GM21737 (cell line): Measurements from ENCODE around the gene MAP1LC3A.

Experiments used
- ATAC-seq: cut with Tn5 transposase; IDR thresholded peaks from one replicate; pipeline ENCODE4 v1.9.1; 2021; ENCODE audit warnings: mild to moderate bottlenecking, moderate library complexity; ENCODE audit not compliant: unreplicated experiment

MAP1LC3A gene

DNA sequence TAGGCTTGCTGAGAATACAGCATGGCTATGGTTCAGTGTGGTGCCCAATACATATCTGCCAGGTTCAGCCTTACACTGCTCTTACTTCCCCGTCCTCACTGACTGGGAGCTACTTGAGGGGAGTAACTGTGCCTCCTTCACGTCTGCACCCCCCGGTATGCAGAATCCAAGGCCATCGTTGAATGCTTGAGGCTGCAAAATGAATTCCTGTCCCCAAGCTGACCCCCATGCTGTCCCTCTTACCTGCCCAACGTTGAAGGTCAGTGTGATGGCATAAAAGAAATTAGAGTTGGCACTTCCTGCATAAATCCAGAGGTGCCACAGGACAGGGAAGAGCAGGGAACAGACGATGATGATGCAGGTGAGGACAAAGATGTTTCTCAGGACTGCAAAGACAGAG lies 16.3 kb downstream of the MAP1LC3A start:
- no peak for ATAC-seq

DNA sequence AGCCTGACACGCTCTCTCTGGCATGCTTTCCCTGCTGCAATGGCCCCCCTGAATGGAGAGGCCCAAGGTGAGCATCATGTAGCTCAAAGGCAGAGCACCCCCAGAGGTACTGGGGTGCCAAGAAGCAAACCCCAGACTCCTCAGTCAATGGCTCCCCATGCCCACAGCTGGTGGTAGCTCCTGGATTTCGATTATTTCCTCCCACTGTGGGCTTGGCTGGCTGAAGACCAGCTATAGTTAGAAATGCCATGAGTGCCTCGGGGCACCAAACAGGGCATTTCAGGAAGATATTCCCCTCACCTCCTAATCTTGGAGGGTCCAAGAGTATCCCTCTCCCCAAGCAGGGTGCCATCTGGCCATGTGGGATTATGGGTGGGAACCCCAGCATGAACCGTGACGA lies 16.8 kb downstream of the MAP1LC3A start:
- no peak for ATAC-seq

DNA sequence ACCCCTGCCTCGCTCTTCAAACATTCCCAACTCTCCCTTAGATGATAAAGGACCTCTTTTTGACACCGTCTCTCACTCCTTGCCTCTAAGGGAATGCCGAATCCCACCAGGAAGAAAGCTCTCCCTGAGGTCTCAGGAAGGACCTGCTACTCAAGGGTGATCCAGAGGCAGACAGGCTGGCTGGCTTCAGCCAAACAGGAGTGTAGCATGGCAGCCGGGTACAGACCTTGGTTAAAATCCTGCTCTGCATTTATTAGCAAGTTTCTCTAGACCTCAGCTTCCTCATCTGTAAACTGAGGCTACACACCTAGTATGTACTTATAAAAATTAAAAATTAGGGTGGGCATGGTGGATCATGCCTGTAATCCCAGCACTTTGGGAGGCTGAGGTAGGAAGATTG lies 17.2 kb downstream of the MAP1LC3A start:
- ATAC-seq: no peak

DNA sequence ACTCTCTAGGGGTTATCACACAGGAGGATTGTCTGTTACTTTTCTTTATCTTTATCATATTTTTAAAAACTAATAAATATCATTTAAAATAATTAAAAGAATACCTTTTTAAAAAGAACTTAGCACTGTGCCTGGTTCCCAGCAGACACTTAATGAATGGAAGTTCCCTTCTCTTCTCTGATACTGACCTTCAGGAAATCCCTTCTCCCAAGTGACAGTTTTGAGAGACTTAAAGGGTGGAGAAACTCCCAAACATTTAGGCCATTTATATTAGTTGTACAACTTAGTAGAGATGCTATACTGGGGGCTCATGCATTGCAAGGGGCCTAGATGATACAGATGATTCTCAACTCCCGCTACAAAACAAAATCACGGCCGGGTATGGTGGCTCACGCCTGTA lies 18.5 kb downstream of the MAP1LC3A start:
- no peak for ATAC-seq

DNA sequence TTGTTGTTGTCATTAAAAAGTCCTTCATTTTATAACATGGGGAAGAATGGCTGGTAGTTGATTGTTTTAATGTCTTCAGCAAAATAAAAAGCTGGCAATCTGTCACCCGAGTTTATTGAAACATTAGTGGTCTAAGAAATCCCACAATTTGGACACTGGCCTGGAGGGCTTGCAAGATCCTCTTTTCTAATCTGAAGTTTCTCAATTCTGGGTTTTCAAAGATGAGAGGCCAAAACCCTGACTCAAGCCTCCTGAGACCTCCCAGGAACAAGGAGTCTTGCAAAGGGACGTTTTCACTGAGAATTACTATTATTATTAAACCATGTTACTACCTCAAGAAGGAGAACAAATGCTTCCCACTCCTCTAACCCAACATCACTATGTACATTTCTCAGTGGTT lies 19.5 kb downstream of the MAP1LC3A start:
- ATAC-seq: no peak

DNA sequence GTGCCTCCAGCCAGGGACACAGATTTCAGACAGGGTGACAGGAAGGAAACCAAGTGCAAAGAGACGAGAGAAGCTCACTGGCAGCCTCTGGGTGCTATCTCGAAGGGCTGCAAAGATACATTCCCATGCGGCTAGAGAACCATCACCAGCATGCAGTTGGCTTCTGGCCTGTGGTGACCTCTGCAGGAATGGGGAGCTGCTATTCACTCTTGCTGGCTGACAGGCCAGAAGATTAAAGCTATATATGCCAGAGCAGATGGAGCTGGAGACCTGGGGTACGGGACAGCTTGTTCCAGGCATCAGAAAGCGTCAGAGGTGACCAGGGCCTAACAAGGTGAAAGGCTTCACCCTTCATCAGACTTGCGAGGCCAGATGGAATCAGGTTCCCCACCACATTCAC lies 20.0 kb downstream of the MAP1LC3A start:
- no peak for ATAC-seq

DNA sequence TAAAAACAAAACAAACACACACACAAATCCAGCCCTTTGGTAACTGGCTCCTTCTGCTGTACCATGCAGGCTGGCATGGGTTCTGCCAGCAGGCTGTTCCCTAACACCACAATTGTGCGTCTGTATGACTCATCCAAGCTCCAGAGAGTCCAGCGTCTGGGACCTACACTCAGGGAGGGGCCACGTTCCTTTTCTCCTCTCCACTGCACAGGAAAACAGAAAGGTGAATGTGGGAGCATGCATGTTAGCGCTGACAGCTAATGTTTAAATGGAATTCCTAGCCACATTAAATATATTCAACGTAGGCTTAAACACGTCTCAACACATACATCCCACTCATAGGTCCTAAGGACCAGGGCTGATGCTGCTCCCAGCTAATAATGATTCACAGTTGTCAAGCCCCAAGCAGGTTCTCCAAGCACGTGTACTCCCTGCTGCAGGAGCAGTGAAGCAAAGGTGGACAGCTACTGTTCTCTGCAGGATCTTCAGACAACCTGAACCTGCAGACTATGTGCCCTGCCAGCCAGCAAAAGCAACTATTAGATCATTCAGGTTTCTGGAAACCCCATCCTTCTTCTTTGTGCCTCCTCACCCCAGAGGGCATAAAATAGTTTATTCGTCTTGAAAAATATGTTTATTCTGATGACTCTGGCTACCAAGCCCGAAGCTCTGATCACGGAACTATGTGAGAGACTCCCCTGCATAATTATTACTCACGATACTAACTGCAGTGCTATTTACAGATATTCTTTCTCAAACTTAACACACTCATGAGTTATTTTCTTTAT lies 20.9 kb downstream of the MAP1LC3A start:
- ATAC-seq: no peak

DNA sequence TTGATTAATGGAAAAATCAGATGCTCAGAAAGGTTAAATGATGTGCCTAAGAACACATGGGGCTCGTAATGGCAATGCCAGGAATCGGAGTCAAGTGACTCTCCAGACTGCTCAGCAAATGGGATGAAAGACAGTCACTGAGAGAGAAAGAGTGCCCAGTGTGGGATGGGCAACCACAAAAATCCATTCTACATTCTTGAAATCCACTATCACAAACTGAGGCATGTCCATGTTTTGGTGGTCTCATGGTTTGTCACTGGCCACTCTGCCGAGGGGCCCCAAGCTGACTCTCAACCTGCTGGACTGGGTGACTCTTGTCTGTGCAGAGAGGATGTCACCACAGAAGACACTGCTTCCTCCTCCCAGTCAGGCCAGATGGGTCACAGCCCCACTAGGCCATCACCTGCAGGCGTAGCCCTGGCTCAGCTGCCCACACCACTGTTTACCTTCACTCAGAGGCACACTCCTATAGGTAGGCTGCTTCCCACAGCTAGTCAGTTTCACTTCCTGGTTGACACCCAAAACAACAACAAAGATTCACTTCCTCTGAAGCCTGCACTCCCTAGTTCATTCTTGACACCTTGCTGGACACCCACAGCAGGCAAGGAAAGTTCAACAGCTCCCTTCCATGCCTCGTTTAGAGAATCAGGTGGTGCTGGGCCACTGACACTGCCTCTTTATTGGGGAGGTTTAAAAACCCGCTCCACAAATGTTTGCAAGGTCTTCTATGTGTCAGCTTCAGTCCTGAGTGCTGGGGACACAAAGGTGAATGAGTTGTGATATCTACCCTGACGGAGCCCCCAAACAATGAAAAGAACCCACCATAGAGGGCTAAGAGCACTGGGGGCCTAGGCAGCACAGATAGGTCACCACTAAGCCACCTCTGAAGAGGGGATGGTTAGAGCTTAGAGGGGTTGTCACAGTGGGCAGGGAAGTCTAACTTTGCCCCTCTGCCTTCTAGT lies 21.7 kb downstream of the MAP1LC3A start:
- ATAC-seq: peak; percentile 52

DNA sequence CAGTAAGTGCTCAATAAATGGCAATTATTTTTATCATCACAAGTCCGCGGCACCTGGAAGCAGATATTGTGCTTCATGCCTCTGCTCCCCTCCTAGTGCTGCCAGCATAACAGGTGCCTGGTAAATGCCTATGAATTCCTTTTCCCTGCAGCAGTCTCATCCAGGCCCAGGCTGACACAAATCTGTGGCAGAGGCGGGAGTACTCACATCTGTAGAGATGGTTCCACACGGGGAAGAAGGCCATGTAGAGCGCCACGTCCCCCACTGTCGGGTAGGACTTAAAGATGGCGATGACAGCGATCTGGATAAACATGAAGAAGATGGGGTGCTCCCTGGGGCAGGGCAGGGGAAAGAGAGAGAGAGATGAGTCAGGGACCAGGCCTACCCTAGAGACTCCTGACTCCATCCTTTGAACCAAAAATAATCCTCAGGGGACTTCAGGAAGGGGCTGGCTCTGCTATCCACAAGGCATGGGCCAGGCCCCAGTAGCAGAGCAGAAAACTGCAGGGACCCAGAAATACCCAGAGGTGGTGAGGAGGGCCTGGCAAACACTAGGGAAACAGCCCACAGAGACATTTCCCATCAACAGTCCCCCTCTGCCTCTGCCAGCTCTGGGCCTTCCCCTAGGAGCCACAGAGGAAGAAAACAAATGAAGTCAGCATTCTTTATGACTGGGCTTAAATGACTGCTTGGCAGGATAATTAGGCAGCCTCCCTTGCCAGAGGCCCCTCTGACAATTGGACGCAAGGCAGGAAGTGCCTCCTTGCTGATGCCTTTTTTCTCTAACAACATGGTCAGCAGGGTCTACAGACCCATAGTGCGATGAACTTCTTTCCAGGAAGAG lies 23.0 kb downstream of the MAP1LC3A start:
- ATAC-seq: no peak

DNA sequence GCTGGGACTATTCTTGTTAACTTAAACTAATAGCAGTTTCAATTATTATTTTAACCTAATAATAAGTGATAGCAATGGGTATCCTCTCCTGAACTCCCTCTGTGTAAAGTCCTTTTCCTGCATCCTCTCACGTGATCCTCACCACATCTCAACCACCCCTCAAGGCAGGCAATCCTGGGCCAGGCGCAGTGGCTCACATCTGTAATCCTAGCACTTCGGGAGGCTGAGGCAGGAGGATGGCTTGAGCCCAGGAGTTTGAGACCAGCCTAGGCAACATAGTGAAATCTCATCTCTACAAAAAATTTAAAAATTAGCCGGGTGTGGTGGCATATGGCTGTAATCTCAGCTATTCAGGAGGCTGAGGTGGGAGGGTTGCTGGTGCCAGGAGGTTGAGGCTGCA lies 23.7 kb downstream of the MAP1LC3A start:
- ATAC-seq: no peak

DNA sequence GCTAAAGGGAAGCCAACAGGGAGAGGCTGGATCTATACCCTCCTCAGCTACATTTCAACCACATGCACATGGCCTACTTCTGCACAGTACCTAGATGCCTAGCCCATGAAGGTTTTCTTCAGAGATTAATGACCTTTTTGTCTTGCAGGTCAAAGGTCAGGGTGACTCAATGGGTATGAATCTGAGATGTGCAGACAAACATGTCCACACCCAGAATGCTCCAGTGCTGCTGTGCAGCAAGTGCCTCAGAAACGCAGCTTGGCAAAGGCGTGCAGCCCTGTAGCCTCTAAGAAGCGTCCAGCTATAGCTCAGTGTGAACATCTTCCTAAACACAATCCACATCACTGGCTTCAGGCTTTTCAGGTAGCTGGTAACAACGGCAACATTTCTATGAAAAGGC lies 24.4 kb downstream of the MAP1LC3A start:
- ATAC-seq: no peak

DNA sequence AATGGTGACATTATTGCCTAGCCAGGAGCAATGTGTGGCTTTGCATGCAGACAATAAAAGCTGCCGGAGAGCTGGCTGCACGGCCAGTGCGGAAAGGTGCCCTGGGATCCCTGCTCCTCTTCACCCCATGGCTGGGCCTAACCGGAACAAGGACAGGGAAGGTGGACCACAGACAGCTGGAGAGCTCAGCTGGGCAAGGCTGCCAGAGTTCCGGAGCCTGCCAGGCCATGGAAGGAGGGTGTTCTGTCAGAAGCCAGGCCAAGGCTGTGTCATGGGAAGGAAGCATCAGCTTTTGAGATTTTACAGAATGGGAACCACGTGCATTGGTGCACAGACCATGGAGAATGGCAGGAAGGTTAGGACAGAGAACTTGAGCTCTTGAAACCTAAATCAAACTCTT lies 25.0 kb downstream of the MAP1LC3A start:
- ATAC-seq: no peak

DNA sequence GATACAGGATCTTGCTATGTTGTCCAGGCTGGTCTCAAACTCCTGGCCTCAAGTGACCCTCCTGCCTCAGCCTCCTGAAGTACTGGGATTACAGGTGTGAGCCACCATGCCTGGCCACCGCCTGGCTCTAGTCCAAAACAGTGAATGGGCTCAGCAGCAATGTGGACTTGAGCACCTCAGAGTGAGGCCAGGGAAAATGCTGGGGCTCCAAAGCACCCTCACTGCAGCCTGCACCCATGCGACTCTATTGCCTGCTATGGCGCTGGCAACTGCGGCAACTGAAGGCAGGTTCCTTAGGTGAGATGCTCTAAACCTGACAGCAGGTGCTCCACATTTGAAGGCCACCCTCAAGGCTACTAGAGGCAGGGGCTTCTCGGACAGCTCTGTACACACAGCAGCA lies 26.5 kb downstream of the MAP1LC3A start:
- no peak for ATAC-seq

DNA sequence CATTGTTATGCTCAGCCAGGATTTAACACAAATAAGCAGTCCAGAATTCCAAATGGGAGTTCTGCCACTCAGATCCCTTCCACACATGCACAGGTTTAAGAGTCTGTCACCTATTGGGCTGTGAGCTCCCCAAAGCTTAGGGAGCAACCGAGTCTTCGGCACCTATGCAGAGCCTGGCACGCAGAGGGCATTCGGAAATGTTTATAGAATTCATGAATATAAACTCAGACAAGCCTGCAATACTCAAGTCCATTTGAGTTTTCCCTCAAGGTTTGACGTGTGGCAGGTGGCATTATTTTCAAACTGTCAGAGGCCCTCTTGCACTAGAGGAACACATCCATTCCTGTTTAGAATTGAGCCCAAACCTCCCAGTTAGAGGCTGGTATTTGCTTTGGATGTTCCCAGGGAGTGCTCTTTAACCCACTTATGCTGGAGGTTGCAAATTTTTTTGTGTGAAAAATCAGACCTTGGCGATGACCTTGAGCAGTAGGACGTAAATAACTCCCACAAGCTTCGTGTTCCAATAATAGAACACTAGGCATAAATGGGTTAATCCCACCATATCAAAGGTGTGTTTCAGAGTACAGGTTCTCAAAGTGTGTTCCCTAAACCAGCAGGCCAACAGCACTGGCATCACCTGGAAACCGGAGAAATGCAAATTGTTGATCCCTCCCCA lies 28.1 kb downstream of the MAP1LC3A start:
- no peak for ATAC-seq

DNA sequence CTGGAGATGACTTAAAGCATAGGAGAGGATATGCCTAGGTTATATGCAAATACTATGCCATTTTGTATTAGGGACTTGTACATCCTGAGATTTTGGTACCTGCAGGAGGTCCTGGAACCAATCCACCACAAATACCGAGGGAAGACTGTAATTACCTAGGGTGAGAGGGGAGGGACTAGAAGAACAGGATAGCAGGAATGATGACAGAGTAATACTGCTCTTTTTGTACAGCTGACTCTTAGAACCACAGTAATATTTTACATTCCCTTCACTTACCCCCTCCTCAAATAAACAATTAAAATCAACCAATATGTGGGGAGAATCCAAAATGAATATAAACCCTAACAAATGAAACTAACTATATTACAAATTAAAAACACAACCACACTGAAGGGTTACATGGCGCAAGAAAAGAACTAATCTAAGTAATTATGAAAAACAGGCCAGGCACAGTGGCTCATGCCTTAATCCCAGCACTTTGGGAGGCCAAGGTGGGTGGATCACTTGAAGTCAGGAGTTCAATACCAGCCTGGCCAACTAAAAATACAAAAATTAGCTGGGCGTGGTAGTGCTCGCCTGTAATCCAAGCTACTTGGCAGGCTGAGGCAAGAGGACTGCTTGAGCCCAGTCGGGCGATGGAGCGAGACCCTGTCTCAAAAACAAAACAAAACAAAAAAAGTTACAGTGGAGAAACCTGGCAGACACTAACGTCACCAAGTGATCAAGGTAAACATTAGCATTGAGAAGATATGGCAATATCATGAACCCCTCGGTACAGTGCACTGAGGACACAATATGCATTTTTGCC lies 37.1 kb downstream of the MAP1LC3A start:
- no peak for ATAC-seq

DNA sequence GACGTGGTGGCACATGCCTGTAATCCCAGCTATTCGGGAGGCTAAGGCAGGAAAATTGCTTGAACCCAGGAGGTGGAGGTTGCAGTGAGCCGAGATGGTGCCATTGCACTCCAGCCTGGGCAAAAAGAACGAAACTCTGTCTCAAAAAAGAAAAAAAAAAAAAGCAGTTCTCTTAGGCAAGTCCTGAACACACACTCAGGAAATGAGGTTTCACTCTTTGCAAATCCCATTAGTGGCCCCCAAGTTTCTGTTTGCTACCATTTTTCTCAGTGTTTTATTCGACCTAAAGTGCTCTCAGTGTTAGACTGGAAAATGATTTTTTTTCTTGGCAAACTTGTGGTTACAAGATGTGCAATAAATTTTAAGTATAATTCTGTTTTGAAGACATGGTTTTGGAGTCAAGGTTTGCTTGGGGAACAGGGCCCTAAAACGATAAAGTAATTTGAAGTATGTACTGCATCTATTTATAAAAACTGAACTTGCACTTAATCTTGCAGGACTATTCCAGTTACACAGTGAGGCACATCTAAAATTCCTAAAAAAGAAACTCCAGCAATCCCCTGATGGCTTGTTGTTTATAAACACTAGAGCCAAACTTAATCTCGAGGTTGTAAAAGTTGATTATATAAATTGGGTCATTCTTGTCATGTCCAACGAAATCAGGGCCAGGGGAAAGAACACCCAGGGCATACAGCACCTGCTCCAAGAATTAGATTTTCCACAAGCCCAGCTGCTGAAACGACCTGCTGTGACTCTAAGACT lies 42.6 kb downstream of the MAP1LC3A start:
- ATAC-seq: no peak

DNA sequence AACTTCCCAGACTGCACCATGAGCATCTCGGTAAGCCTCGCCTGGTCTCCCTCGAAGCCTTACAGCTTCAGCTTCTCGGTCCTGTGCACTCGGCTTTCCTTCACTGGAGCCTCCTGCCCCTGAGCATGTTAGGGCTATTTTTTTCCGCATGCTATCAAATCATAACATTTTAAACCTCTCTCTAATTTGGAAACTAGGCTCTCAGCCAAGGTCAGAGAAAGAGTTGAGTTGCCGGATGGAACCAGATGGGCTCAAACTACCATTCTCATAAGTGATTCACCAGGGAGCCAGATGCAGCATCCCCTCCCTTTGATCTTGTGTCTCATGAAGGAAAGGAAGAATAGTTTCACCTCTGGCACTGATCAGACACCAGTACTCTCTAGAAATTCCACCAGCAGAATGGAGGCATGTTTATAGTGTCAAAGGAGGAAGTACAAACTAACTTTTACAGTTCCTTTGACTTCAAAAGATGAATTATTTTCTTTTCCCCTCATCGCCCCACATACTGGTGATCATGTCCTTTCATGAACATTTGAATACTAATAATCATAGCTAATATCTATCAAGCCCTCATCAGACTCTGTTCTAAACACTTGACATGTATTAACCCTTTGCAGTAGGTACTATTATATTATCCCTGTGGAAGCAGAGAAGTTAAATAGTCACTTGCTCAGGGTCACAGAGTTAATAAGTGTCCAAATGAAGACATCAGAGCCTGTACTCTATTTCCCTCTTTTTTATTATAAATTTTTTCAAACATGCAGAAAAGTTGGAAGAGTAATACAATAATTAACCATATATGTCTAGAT lies 46.7 kb downstream of the MAP1LC3A start:
- no peak for ATAC-seq

DNA sequence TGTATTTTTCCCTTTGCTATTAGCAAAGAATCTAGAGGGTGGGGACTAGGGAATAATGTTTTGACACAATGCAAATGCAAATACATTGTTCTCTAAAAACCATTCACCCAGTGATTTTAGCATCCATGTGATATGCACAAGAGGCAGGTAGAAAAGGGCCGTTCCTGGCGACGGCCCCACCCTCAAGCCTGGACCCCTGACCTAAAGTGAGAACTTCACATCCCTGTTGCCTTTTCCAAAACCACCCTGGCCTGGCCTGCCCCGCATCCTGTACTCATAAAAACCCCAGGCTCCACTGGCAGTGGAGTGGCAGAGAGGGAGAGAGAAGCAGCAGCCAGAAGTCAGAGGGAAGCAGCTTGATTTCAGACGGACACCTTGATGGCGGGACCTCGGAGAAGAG lies 48.5 kb downstream of the MAP1LC3A start:
- no peak for ATAC-seq
